Dendritic cell treated with granulocyte-macrophage colony-stimulating factor and Interleukin-4, amounts not matched to agents 40 ng/mL and 50 ng/mL, for 4 days (primary cell): Measurements from ENCODE around the gene GPR17.
A peak's percentile ranks its signal among the peaks of the same experiment; 100 is the strongest.

Source experiments
- H3K27ac Mint-ChIP-seq: one replicate; pipeline ENCODE4 v1.8.0; 2022; ENCODE audit warnings: mild to moderate bottlenecking, mixed read lengths
- H3K27me3 Mint-ChIP-seq: one replicate; pipeline ENCODE4 v1.8.0; 2022; ENCODE audit warnings: mild to moderate bottlenecking, mixed read lengths
- H3K36me3 Mint-ChIP-seq: one replicate; pipeline ENCODE4 v1.8.0; 2022; ENCODE audit warnings: low read depth, mixed read lengths
- H3K4me1 Mint-ChIP-seq: one replicate; pipeline ENCODE4 v1.8.0; 2022; ENCODE audit warnings: low read depth, mixed read lengths
- H3K4me3 Mint-ChIP-seq: one replicate; pipeline ENCODE4 v1.8.0; 2022; ENCODE audit warnings: mild to moderate bottlenecking, moderate library complexity, mixed read lengths
- H3K9me3 Mint-ChIP-seq: one replicate; pipeline ENCODE4 v1.8.0; 2022; ENCODE audit warnings: mixed read lengths
- intact Hi-C: fragments of 100-400 bp; cut with micrococcal nuclease; formaldehyde crosslinking; loops from one replicate; pipeline ENCODE4 v1.15.0; 2022

GPR17 gene

DNA sequence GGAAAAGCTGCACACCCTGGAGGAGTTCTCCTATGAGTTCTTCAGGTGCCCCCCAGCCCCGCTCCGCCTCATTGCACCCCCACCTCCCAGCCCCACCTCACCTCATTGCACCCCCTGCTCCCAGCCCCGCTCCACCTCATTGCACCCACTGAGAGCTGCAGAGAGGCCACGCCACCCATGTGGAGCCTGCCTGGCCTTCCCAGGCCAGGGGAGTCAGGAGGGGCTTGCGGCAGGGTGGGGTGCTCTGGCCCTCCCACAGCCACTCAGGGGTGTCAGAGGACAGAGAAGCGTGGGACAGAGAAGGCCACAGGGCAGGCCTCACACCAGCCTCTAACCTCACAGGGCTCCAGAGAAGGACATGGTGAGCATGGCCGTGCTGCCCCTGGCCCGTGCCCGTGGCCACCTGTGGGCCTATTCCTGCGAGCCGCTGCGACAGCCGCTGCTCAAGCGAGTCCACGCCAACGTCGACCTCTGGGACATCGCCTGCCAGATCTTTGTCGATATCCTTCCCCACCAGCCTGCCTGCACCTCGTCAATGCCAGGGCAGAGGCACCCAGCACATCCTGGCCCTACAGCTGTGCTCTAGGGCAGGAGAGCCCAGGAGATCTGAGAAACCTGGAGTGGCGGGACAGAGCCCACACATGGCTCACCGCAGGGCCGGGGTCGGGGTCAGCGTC is 15.0 kb upstream of the GPR17 start:
- peaks cover under 1% of the 10 kb centered on the region for H3K27me3 Mint-ChIP-seq
- peak overlapping the region; percentile 89 for H3K27ac Mint-ChIP-seq
- intact Hi-C loops, result loop anchor here (10.0 kb wide), 1 partner anchor 106 kb away; the partner anchor contains the start of gene IWS1
- no peaks in the 10 kb centered on the region for H3K9me3 Mint-ChIP-seq
- H3K4me1 Mint-ChIP-seq, result peaks cover 71% of the 10 kb centered on the region
- no peaks in the 10 kb centered on the region for H3K36me3 Mint-ChIP-seq
- H3K4me3 Mint-ChIP-seq, result no peak overlapping the region

GRCh38 chr2:127631541-127631996 is 14.4 kb upstream of the GPR17 start:
- H3K9me3 Mint-ChIP-seq, result no peaks in the 10 kb centered on the region
- H3K27ac Mint-ChIP-seq, result peak overlapping the region; percentile 89
- H3K27me3 Mint-ChIP-seq, result no peaks in the 10 kb centered on the region
- no peaks in the 10 kb centered on the region for H3K36me3 Mint-ChIP-seq
- no peak overlapping the region for H3K4me3 Mint-ChIP-seq
- H3K4me1 Mint-ChIP-seq, result peaks cover 77% of the 10 kb centered on the region
- intact Hi-C loops, result loop anchor here (10.0 kb wide), 1 partner anchor 107 kb away; the partner anchor contains the start of gene IWS1

- Mint-ChIP-seq H3K27me3 (no peaks in the 10 kb centered on the region), H3K36me3 (no peaks in the 10 kb centered on the region), H3K4me1 (peaks cover 82% of the 10 kb centered on the region), H3K9me3 (no peaks in the 10 kb centered on the region), H3K27ac (peak overlapping the region; percentile 89), H3K4me3 (no peak overlapping the region)
- intact Hi-C loops, result loop anchor here (10.0 kb wide), 1 partner anchor 107 kb away; the partner anchor contains the start of gene IWS1
Measured at GRCh38 chr2:127631997-127632581, 13.9 kb upstream of the GPR17 start.

GRCh38 chr2:127632592-127633489 is 13.1 kb upstream of the GPR17 start:
- Mint-ChIP-seq H3K27me3 (no peaks in the 10 kb centered on the region), H3K4me1 (peaks cover 89% of the 10 kb centered on the region), H3K36me3 (no peaks in the 10 kb centered on the region), H3K9me3 (no peaks in the 10 kb centered on the region), H3K4me3 (no peak overlapping the region), H3K27ac (peak overlapping the region; percentile 89)
- intact Hi-C loops, result loop anchor here (10.0 kb wide), 1 partner anchor 108 kb away; the partner anchor contains the start of gene IWS1

DNA sequence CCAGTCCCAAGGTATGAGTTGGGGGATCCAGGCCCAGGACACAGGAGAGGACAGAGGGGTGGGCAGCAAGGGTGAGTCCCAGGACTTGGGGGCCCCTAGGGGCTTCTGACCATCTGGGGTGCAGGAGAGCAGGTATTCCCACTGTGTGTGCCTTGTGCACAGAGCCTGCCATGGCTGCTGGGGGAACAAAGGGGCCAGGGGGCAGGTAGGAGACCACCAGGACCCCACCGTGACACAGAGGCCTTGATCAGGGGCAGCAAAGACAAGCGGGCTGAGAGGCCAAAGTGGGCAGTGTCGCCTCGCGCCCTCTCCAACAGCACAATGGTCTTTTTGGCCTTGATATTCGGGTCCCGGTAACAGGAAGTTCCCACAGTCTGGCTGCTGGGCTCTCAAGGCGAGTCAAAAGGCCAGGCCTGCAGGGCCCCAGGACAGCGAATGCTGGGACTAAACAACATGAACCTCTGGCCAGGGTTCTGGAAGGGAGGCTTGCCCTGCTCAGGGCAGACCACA is 12.3 kb upstream of the GPR17 start:
- no peak overlapping the region for H3K4me3 Mint-ChIP-seq
- no peaks in the 10 kb centered on the region for H3K9me3 Mint-ChIP-seq
- peak overlapping the region; percentile 89 for H3K27ac Mint-ChIP-seq
- H3K4me1 Mint-ChIP-seq, result peaks cover 97% of the 10 kb centered on the region
- no peaks in the 10 kb centered on the region for H3K27me3 Mint-ChIP-seq
- intact Hi-C loops, result loop anchor here (10.0 kb wide), 1 partner anchor 109 kb away; the partner anchor contains the start of gene IWS1
- H3K36me3 Mint-ChIP-seq, result no peaks in the 10 kb centered on the region

- intact Hi-C loops, result loop anchor here (10.0 kb wide), 1 partner anchor 109 kb away; the partner anchor contains the start of gene IWS1
- Mint-ChIP-seq H3K27ac (peak overlapping the region; percentile 89), H3K27me3 (no peaks in the 10 kb centered on the region), H3K36me3 (no peaks in the 10 kb centered on the region), H3K9me3 (no peaks in the 10 kb centered on the region), H3K4me3 (no peak overlapping the region), H3K4me1 (peaks cover 97% of the 10 kb centered on the region)
Measured at GRCh38 chr2:127634066-127634617, 11.8 kb upstream of the GPR17 start.

DNA sequence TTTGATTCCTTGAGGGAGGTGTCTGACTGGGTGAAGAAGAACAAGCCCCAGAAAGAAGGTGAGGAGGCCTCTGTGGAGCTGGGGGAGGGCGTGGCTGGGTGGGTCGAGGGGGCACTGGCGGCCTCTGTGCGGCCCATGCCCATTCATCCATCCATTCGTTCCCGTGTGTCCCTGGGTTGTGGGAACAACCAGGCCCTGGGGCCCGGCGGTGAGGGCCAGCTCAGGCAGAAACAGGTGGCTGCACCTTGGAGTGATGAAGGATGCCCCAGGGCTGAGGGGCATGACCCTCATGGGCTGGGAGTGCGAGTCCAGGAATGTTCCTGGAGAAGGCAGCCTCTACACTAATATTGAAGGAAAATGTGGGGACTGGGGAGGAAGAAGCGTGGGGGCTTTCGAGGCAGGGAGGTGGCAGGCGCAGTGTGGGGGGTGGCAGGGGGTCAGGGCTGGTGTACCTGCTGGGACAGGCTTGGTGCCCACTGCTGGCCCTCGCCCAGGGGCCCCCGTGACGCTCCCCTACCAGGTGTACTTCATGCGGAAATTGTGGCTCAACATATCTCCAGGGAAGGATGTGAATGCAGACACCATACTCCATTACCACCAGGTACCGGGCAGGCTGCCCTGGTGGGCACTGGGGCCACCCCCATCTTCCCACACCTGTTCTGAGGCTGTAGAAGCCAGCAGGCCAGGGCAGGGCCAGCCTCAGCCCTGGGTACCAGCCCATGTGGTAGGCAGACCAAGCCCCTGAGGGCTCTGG is 11.2 kb upstream of the GPR17 start:
- no peaks in the 10 kb centered on the region for H3K27me3 Mint-ChIP-seq
- no peaks in the 10 kb centered on the region for H3K9me3 Mint-ChIP-seq
- intact Hi-C loops, result loop anchor here (10.0 kb wide), 1 partner anchor 110 kb away; the partner anchor contains the start of gene IWS1
- no peak overlapping the region for H3K4me3 Mint-ChIP-seq
- peaks cover 97% of the 10 kb centered on the region for H3K4me1 Mint-ChIP-seq
- no peaks in the 10 kb centered on the region for H3K36me3 Mint-ChIP-seq
- H3K27ac Mint-ChIP-seq, result peak overlapping the region; percentile 89

DNA sequence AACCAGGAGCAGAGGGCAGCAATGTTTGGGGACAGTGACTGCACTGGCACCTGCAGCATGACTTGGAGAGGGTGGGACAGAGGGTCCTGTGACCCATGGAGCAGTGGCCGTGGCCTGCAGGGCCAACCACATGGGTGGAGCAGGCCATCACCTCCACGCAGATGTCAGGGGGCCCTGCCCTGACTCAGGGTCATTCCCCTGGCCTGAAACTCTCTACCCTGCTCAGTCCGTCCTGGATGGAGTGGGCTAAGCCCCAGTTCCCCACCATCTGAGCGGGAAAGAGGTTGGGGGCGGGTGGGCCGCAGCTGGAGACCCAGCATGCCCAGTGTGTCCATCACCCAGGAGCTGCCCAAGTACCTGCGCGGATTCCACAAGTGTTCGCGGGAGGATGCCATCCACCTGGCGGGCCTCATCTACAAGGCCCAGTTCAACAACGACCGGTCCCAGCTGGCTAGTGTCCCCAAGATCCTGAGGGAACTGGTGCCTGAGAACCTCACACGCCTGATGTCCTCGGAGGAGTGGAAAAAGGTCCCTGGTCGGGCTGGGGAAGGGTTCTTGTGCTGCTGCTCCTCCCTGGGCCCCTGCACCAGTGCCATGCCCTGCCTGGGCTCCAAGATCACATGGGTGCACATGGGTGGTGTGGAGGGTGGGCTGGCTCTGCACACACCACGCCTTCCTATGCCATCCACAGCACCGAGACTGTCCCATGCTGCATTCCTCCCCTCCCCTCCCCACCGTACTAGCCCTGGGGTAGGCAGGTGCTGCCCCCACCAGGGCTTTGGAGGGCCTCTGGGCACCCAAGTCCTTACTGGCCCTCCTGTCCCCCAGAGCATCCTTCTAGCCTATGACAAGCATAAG is 10.3 kb upstream of the GPR17 start:
- no peak overlapping the region for H3K4me3 Mint-ChIP-seq

DNA sequence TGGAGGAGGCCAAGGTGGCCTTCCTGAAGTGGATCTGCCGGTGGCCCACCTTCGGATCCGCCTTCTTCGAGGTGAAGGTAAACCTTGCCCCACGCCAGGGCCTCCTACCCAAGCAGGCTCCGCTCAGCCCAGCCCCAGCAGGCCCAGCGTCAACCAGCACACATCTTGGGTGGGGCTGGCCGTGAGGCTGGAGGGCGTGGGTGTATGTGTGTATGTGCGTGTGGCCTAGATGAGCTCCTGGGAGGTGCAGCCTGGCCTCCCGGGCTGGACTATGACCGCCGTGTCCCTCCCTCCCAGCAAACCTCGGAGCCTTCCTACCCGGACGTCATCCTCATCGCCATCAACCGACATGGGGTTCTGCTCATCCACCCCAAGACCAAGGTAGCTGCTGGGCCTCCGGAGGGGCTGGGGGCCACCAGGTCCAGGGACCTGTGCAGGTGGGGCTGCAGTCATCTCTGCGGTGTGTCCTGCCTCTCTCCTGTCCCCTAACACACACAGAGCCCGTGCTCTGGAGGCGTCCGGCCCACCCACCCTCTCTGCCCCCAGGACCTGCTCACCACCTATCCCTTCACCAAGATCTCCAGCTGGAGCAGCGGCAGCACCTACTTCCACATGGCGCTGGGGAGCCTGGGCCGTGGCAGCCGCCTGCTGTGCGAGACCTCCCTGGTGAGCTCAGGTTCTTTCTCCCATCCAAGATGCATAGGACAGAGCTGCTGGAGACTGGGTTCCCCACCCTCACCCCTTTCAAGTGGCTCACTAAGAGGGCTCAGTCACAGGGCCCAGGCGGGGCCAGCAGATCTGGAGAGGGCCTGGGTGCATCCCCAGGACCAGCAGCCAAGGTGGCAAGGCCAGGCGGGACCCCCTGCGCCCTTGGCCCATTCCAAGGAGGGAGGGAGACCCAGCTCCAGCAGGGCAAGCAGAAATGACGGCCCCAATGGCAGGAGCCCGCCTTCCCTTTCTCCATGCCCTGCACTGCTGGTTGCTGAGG is 9.4 kb upstream of the GPR17 start:
- Mint-ChIP-seq H3K4me1 (peaks cover 83% of the 10 kb centered on the region), H3K36me3 (no peaks in the 10 kb centered on the region), H3K9me3 (no peaks in the 10 kb centered on the region), H3K27ac (peak overlapping the region; percentile 89), H3K4me3 (no peak overlapping the region), H3K27me3 (no peaks in the 10 kb centered on the region)
- intact Hi-C loops, result loop anchor here (10.0 kb wide), 1 partner anchor 112 kb away; the partner anchor contains the start of gene IWS1

More for the DNA sequence above, 10.3 kb upstream of the GPR17 start:
- peaks cover 91% of the 10 kb centered on the region for H3K4me1 Mint-ChIP-seq
- intact Hi-C loops, result loop anchor here (10.0 kb wide), 1 partner anchor 111 kb away; the partner anchor contains the start of gene IWS1
- no peaks in the 10 kb centered on the region for H3K36me3 Mint-ChIP-seq
- no peaks in the 10 kb centered on the region for H3K27me3 Mint-ChIP-seq
- peak overlapping the region; percentile 89 for H3K27ac Mint-ChIP-seq
- no peaks in the 10 kb centered on the region for H3K9me3 Mint-ChIP-seq

- Mint-ChIP-seq H3K27ac (peak overlapping the region; percentile 89), H3K36me3 (no peaks in the 10 kb centered on the region), H3K4me1 (peaks cover 85% of the 10 kb centered on the region), H3K4me3 (no peak overlapping the region), H3K9me3 (no peaks in the 10 kb centered on the region), H3K27me3 (no peaks in the 10 kb centered on the region)
- intact Hi-C loops, result loop anchor here (10.0 kb wide), 1 partner anchor 112 kb away; the partner anchor contains the start of gene IWS1
Measured at GRCh38 chr2:127637236-127637630, 8.7 kb upstream of the GPR17 start.

DNA sequence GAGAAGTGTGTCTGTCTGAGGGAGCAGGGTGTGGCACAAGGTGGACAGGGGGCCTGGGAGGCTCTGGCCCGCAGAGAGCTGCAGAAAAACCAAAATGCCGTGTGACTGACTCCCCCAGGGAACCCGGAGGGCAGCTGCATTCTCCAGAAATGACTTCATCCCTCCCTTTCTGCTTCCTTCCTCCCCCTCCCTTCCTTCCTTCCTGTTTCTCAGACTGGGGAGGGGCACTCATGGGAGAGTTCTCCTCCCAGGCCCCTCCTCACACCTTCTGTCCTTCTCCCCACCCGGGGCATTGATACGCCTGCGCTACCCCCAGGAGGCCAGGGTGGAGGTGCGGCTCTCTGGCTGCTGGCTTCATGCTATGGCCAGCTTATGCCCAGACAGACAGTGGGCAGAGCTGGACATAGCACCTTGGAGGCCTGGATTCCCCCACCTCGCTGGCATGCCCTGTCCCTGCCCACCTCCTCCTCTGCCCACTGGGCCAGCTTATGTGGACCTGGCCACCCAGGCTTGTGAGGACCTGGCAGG is 8.2 kb upstream of the GPR17 start:
- H3K9me3 Mint-ChIP-seq, result no peaks in the 10 kb centered on the region
- H3K4me3 Mint-ChIP-seq, result no peak overlapping the region
- intact Hi-C loops, result loop anchor here (10.0 kb wide), 1 partner anchor 113 kb away; the partner anchor contains the start of gene IWS1
- no peaks in the 10 kb centered on the region for H3K27me3 Mint-ChIP-seq
- H3K27ac Mint-ChIP-seq, result peak overlapping the region; percentile 89
- H3K36me3 Mint-ChIP-seq, result no peaks in the 10 kb centered on the region
- peaks cover 82% of the 10 kb centered on the region for H3K4me1 Mint-ChIP-seq
